ENCODE measurements around the gene PAPSS1. TPM values are rescaled to one million over a fixed set of nuclear protein-coding genes. Genes with fewer than 3 reads are reported as not detected.

Gene PAPSS1
- total and polyA plus RNA-seq, 9 of the 15 experiments (the other 6 are each of a cell fraction or from before 2014, with no cell fraction given) = 21.1 to 53.9 (median 41.9) TPM

GRCh38 chr4:107619066-107619465 is 101.0 kb downstream of the PAPSS1 start:
- H3K9me3 ChIP-seq (replicated peaks; ENCODE audit: control insufficient read depth, insufficient read depth, low read depth, low read length) = no peaks in the 10 kb centered on the region
- H3K36me3 ChIP-seq (ENCODE audit: control insufficient read depth, insufficient read depth, low read length) = no peaks in the 10 kb centered on the region
- FAIRE-seq (no peak), ATAC-seq (no peak), DNase-seq (ENCODE audit: extremely low read depth in 1 of 4, low spot score in 3 of 4) (no peak)
- H3K4me1 ChIP-seq (replicated peaks in 1 of 2; ENCODE audit: control insufficient read depth in 2 of 2, insufficient read depth in 2 of 2, low read length in 2 of 2) = no peaks in the 10 kb centered on the region
- no peak for TF ChIP-seq HDAC1 (IDR thresholded peaks at IDR 0.05)
- TF ChIP-seq, protein P1, sequence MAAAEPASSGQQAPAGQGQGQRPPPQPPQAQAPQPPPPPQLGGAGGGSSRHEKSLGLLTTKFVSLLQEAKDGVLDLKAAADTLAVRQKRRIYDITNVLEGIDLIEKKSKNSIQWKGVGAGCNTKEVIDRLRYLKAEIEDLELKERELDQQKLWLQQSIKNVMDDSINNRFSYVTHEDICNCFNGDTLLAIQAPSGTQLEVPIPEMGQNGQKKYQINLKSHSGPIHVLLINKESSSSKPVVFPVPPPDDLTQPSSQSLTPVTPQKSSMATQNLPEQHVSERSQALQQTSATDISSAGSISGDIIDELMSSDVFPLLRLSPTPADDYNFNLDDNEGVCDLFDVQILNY (CRISPR knock-in tag; IDR thresholded peaks at IDR 0.05) = no peak
- no peak for TF ChIP-seq ZNF274 (IDR thresholded peaks at IDR 0.05; ENCODE audit: borderline replicate concordance, low read depth, low read length)
- no peak for TF ChIP-seq EZH2 (IDR thresholded peaks at IDR 0.05; ENCODE audit: borderline replicate concordance, low read depth, low read length)
- TF ChIP-seq NBN (IDR thresholded peaks at IDR 0.05; ENCODE audit: low read depth) = no peak
- TF ChIP-seq ARNT (IDR thresholded peaks at IDR 0.05) = no peak
- TF ChIP-seq ILK (tag; IDR thresholded peaks at IDR 0.05; ENCODE audit: borderline replicate concordance, low read depth) = no peak
- no peak for TF ChIP-seq CCNT2 (IDR thresholded peaks at IDR 0.05; ENCODE audit: borderline replicate concordance, extremely low read depth, insufficient read length, low read depth, low read length)
- no peak for TF ChIP-seq ZBTB17 (CRISPR knock-in tag; IDR thresholded peaks at IDR 0.05)
- no peak for TF ChIP-seq ZNF431 (CRISPR knock-in tag; IDR thresholded peaks at IDR 0.05)
- TF ChIP-seq ZNF232 (CRISPR knock-in tag; IDR thresholded peaks at IDR 0.05) = no peak
- BruUV-seq (replicated peaks) = no TSS peak
- 16% methylated on average over 2 of the region's 2 CpGs for WGBS (ENCODE audit: insufficient coverage, low coverage, missing lambda C conversion rate)
- CTCF ChIA-PET (ENCODE audit: low intra/inter-chr PET ratio) = no interaction called here
- in situ Hi-C loops (cut with MboI) (no loop called here), intact Hi-C loops (cut with micrococcal nuclease) (no loop called here)
- H3K27ac ChIP-seq (ENCODE audit: extremely low read depth, low read depth, low read length) = no peak overlapping the region
- no peaks in the 10 kb centered on the region for H3K79me2 ChIP-seq (ENCODE audit: control insufficient read depth, insufficient read depth, low read length)
- no peak overlapping the region for H3K4me3 ChIP-seq
- no peak overlapping the region for H2AFZ ChIP-seq (ENCODE audit: low read depth, low read length)
- no peaks in the 10 kb centered on the region for H3K9me1 ChIP-seq (ENCODE audit: control insufficient read depth, insufficient read depth, low read length)
- no peak overlapping the region for H3K4me2 ChIP-seq (ENCODE audit: insufficient read depth, low read length)
- H4K20me1 ChIP-seq (replicated peaks; ENCODE audit: control insufficient read depth, insufficient read depth, low read length) = no peaks in the 10 kb centered on the region
- POLR2A ChIA-PET = no interaction called here
- H3K9ac ChIP-seq (ENCODE audit: insufficient read depth in 1 of 2, low read depth in 2 of 2, low read length in 2 of 2) = no peak overlapping the region
- no peaks in the 10 kb centered on the region for H3K27me3 ChIP-seq (ENCODE audit: control insufficient read depth in 2 of 2, insufficient read depth in 2 of 2, low read length in 2 of 2)

Measured in K562 (cell line).